Measurements from ENCODE around the gene CCDC174. TPM values are rescaled to one million over a fixed set of nuclear protein-coding genes. Genes with fewer than 3 reads are reported as not detected.

CCDC174 gene
- total and polyA plus RNA-seq, 2 donors (not counting 3 experiments of a cell fraction or from before 2014, with no cell fraction given): 4.7 to 16.6 TPM

GRCh38 chr3:14676881-14677280 is 25.3 kb downstream of the CCDC174 start:
- DNase-seq (ENCODE audit: low read depth, low spot score) (no peak), FAIRE-seq (no peak)
- Histone ChIP-seq H3K9me3 (replicated peaks; ENCODE audit: control insufficient read depth, insufficient read depth, low read length) (no peaks in the 10 kb centered on the region), H2AFZ (ENCODE audit: low read depth, low read length) (no peak overlapping the region), H3K36me3 (ENCODE audit: control insufficient read depth in 2 of 2, extremely low read depth in 1 of 2, insufficient read depth in 2 of 2, low read length in 2 of 2) (peaks cover 2 to 3% of the 10 kb centered on the region in 2 experiments), H3K4me3 (replicated peaks in 1 of 3; ENCODE audit: insufficient read depth in 1 of 3, low read depth in 1 of 3, low read length in 3 of 3) (no peak overlapping the region), H3K27ac (ENCODE audit: insufficient read depth, low read depth, low read length) (no peak overlapping the region), H4K20me1 (replicated peaks; ENCODE audit: control insufficient read depth, extremely low read depth, insufficient read depth, low read length) (no peaks in the 10 kb centered on the region), H3K4me2 (ENCODE audit: insufficient read depth, low read length) (no peak overlapping the region), H3K4me1 (ENCODE audit: control insufficient read depth, extremely low read depth, insufficient read depth, low read length) (no peaks in the 10 kb centered on the region), H3K79me2 (ENCODE audit: control insufficient read depth, insufficient read depth, low read length) (no peaks in the 10 kb centered on the region), H3K9me1 (replicated peaks; ENCODE audit: control insufficient read depth, extremely low read depth, insufficient read depth, low read length) (no peaks in the 10 kb centered on the region), H3K27me3 (ENCODE audit: control insufficient read depth in 2 of 2, insufficient read depth in 2 of 2, low read length in 2 of 2) (no peaks in the 10 kb centered on the region), H3K9ac (replicated peaks; ENCODE audit: extremely low read depth, insufficient read depth, low read length) (no peak overlapping the region)
- dilution Hi-C loops (cut with MboI; ENCODE audit: extremely low pct_ligation_motif_present, low sequenced_read_pairs) (no loop called here), intact Hi-C loops (cut with micrococcal nuclease) (no loop called here)
- BruUV-seq (replicated peaks): no TSS peak
- no peak for TF ChIP-seq CTCF (IDR thresholded peaks at IDR 0.05; ENCODE audit: extremely low read depth in 1 of 2, insufficient read depth in 1 of 2, low read depth in 1 of 2, low read length in 2 of 2)
- no peak for TF ChIP-seq JUN (IDR thresholded peaks at IDR 0.05; ENCODE audit: borderline replicate concordance, insufficient read depth, insufficient read length, low read depth)
- no peak for TF ChIP-seq GATA2 (IDR thresholded peaks at IDR 0.05; ENCODE audit: insufficient read depth, insufficient read length, low read depth, low read length)
- TF ChIP-seq MYC (IDR thresholded peaks at IDR 0.05; ENCODE audit: low read depth, low read length): no peak
- TF ChIP-seq, protein P1, sequence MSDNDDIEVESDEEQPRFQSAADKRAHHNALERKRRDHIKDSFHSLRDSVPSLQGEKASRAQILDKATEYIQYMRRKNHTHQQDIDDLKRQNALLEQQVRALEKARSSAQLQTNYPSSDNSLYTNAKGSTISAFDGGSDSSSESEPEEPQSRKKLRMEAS (IDR thresholded peaks at IDR 0.05; ENCODE audit: insufficient read depth, insufficient read length): no peak
- TF ChIP-seq POLR2AphosphoS5 (IDR thresholded peaks at IDR 0.05; ENCODE audit: insufficient read depth, low read depth, low read length): no peak
- TF ChIP-seq POLR2A (IDR thresholded peaks at IDR 0.05; ENCODE audit: low read depth, low read length): no peak
- CTCF ChIA-PET: interaction anchor here (1.1 to 7.0 kb wide), 3 partner anchors 13 to 244 kb away, joined by 3 to 126 read pairs (median 77); no protein-coding TSS in a partner anchor
- POLR2A ChIA-PET: no interaction called here

Data from endothelial cell of umbilical vein (primary cell).